AG04449 (cell line): Measurements from ENCODE around the gene PHF20.

Source experiments
- CTCF ChIA-PET: fragments of 350-600 bp; formaldehyde crosslinking; extraction: SDS; loops from one replicate; lab custom pipeline; 2021; ENCODE audit warnings: antibody characterized with exemption; lab: Yijun Ruan, JAX
- POLR2A ChIA-PET: fragments of 400-600, 350-600 bp; formaldehyde crosslinking; extraction: SDS; loops from one replicate; lab custom pipeline; 2020; ENCODE audit warnings: antibody characterized with exemption, inconsistent platforms; lab: Yijun Ruan, JAX
- DNase-seq: peaks from one replicate; pipeline ENCODE4 v3.0.0-alpha.2; 2010; ENCODE audit warnings: low read depth, low spot score
- H3K4me3 ChIP-seq: 2 replicates; pipeline ENCODE4 v1.5.1; 2011; ENCODE audit warnings: low read depth, mild to moderate bottlenecking, control low read depth, low read length
- TF ChIP-seq, protein P1 (sequence below): IDR thresholded peaks from one replicate; pipeline ENCODE4 v1.5.1; 2011; ENCODE audit warnings: mild to moderate bottlenecking, moderate library complexity, low read length, control low read depth, inconsistent platforms; ENCODE audit not compliant: insufficient read depth; ENCODE audit errors: missing control alignments

PHF20 gene

DNA sequence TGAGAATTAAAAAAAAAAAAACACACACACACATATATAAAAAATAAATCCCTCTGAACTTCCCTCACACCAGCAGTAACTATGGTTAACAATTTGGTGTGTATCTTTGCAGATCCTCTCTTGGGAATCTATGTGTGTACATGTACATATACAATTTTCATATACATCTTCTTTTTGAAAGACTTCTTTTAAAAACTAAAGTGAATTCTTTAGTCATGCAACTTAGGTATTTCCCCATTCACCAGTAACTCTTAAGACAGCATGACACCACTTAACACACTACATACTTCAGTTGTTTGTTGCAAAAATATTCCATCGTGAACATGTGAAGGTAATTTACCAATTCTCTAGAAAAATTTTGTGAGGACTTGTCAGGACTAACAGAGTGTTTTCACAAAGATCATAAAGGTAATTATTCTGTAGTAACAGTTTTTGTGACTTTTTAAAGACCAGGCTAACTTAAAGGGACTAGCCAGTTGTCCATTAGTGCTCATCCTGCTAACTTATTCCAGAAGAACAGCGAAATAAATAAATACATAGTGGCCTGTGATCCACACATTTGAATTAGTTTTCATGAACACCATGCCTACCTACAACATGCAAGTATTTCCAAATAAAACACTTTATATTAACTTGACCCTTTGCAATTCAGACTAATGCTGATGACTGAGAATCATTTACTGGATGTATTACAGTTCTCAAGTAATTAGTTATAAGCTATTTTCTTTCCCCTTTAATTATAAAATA lies 41.8 kb upstream of the PHF20 start:
- DNase-seq: no peak
- TF ChIP-seq, protein P1, sequence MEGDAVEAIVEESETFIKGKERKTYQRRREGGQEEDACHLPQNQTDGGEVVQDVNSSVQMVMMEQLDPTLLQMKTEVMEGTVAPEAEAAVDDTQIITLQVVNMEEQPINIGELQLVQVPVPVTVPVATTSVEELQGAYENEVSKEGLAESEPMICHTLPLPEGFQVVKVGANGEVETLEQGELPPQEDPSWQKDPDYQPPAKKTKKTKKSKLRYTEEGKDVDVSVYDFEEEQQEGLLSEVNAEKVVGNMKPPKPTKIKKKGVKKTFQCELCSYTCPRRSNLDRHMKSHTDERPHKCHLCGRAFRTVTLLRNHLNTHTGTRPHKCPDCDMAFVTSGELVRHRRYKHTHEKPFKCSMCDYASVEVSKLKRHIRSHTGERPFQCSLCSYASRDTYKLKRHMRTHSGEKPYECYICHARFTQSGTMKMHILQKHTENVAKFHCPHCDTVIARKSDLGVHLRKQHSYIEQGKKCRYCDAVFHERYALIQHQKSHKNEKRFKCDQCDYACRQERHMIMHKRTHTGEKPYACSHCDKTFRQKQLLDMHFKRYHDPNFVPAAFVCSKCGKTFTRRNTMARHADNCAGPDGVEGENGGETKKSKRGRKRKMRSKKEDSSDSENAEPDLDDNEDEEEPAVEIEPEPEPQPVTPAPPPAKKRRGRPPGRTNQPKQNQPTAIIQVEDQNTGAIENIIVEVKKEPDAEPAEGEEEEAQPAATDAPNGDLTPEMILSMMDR: no peak
- POLR2A ChIA-PET: interaction anchor here (0.7 to 1.9 kb wide), 6 partner anchors 10 to 154 kb away, joined by 3 to 7 read pairs (median 6); partner anchors contain the start of gene RBM39
- no peak overlapping the region for H3K4me3 ChIP-seq
- CTCF ChIA-PET: interaction anchor here (1.3 to 2.9 kb wide), 7 partner anchors 10 to 155 kb away, joined by 3 to 12 read pairs (median 5); partner anchors contain the start of gene RBM39

DNA sequence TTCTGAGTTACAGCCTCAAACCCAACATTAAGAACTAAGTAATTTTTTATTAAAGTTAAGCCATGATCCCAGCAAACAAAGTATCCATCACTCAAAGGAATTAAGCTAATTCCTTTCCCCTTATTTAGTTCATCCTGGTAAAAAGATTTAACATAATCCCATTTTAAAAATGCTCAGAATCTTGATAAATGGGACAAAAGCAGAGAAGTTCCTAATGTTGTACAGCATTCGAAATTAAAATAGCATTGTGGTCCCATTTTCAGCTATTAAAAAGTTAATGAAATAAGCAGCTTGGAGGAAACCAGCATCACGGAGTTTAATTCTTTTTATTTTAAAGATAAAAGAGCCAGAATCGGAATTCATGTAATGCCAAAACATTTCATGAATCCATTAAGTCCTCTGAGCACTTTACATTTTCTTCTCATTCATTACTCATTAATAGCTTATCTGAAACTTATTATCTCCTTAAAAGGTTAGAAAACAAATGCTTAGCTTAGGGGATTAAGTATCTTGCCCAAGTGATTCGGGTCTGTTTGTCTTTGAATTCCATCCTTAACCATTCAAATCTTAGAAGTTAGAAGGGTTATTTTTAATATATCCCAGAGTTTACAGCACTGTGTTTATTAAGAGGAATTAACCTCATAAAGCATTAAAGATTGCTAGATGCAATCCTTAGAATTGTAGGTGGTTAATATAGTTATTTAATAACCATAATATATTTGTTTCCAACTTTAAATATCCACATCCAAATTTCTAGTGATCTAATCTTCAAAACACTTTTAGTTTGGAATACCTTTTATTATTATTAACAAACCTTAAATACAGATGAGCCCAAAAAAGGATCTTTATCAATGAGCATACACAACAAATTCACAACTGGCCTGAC lies 41.0 kb upstream of the PHF20 start:
- ChIA-PET POLR2A (interaction anchor here (0.7 to 1.6 kb wide), 5 partner anchors 9 to 153 kb away, joined by 3 to 7 read pairs (median 5); partner anchors contain the start of gene RBM39), CTCF (interaction anchor here (1.5 to 2.9 kb wide), 6 partner anchors 9 to 154 kb away, joined by 4 to 12 read pairs (median 5); partner anchors contain the start of gene RBM39)
- no peak overlapping the region for H3K4me3 ChIP-seq
- no peak for DNase-seq
- TF ChIP-seq, protein P1: no peak

DNA sequence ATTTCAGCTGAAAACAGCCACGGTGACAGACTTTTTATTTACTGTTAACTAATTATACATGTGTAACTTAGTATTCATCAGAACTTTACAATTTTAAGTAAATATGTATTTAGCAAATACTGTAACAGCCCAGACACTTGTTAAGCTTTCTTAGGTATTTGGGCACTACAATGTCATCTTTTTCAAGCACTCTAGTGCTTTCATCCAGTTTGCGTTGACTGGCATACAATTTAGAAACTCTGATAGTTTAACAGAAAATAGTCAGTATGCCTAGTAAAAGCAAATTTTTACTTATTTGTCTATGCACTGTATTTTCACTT lies 40.4 kb upstream of the PHF20 start:
- POLR2A ChIA-PET: interaction anchor here (1.3 to 1.6 kb wide), 3 partner anchors 11 to 153 kb away, joined by 5 to 7 read pairs (median 7); partner anchors contain the start of gene RBM39
- TF ChIP-seq, protein P1: no peak

DNA sequence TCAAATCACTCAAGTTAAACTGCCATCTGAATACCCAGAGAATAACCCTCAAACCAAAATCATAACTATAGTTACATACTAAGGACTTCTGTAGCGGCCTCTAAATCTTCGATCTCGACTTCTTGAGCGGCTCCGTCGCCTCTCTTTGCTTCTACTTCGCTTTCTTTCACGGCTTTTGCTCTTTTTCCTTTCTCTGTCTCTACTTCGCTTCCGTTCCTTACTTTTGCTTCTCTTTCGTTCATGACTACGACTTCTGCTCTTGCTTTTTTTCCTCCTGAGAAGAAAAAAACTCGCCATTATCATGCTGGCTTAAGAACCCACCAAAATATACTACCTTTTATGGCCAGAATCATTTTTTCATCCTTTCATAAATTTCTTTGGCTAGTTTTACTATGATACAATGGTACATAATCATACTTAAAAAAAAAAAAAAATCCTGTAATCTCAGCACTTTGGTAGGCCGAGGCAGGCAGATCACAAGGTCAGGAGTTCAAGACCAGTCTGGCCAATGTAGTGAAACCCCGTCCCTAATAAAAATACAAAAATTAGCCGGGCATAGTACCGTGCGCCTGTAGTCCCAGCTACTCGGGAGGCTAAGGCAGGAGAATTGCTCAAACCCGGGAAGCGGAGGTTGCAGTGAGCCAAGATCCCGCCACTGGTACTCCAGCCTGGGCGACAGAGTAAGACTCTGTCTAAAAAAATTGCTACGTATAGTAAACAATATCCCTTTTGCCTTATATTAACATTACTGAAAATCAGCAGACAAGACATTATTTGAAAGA lies 39.8 kb upstream of the PHF20 start:
- H3K4me3 ChIP-seq: no peak overlapping the region
- CTCF ChIA-PET: interaction anchor here (0.8 to 2.9 kb wide), 6 partner anchors 10 to 153 kb away, joined by 3 to 12 read pairs (median 5); partner anchors contain the start of gene RBM39
- TF ChIP-seq, protein P1: no peak
- POLR2A ChIA-PET: interaction anchor here (1.6 to 1.8 kb wide), 2 partner anchors 10 to 11 kb away, joined by 7 to 8 read pairs; partner anchors contain the start of gene RBM39
- DNase-seq: no peak

More for the DNA sequence above, 40.4 kb upstream of the PHF20 start:
- CTCF ChIA-PET: interaction anchor here (1.5 to 2.9 kb wide), 5 partner anchors 10 to 153 kb away, joined by 4 to 12 read pairs (median 5); partner anchors contain the start of gene RBM39
- no peak overlapping the region for H3K4me3 ChIP-seq
- DNase-seq: no peak

DNA sequence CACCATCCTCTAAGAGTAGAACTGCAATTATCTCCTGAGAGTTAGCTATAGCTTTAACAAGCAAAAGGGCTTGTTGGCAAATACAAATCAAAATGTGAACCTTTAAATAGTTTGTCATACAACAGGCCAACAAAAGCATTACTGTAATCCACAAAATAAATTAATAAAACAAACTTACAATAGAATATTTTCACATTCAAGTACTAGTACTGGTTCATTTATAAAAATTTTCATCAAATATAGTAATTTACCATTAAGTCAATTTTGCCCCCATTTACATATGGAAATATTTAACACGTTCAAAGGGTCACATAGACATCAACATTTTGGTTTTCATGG lies 39.2 kb upstream of the PHF20 start:
- DNase-seq: no peak
- TF ChIP-seq, protein P1: no peak
- CTCF ChIA-PET: interaction anchor here (0.8 kb wide), 1 partner anchor 152 kb away, joined by 3 read pairs; no protein-coding TSS in a partner anchor
- no peak overlapping the region for H3K4me3 ChIP-seq
- POLR2A ChIA-PET: interaction anchor here (1.8 kb wide), 1 partner anchor 10 kb away, joined by 8 read pairs; the partner anchor contains the start of gene RBM39
